ENCODE data around the gene MYO5C.
"Not testable (repeated sequence)": the region's sequence is repeated elsewhere in the genome, so short reads cannot be mapped to it uniquely, and the experiment has no call there.

Gene MYO5C

DNA sequence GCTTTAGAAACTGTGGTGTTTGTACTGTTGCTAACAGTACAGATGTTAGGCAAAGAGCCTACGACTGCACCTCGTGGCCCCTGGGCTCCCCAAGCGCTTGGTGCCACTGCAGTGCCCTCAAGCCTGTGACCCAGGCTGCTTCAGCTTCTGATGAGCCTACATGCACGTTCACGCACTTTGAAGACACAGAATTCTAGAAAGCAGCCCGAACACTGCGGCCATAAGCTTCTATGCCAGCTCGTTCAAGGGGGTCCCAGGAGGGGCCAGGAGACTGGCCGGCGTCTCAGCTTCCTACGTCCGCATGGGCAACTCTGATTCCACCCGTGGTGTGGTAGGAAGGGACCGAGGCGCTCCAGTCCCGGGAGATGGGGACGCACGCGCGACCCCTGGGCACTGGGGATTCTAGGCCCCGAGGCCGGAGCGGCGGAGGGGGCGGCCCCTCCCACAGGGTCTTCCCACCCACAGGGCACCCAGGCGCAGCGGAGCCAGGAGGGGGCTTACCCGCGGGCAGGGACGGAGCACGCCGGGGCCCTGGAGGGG lies 653 bp downstream of the MYO5C start:
- no peak for TF ChIP-seq JUND (IDR thresholded peaks at IDR 0.05; ENCODE audit: low read depth)
- in situ Hi-C loops (cut with HindIII; ENCODE audit: low pct_unique_long_range_greater_than_20kb, low sequenced_read_pairs): no loop called here
- DNase-seq (ENCODE audit: low read depth in 1 of 2, low spot score in 1 of 2): peak in 1 of 2 experiments; percentile 38

DNA sequence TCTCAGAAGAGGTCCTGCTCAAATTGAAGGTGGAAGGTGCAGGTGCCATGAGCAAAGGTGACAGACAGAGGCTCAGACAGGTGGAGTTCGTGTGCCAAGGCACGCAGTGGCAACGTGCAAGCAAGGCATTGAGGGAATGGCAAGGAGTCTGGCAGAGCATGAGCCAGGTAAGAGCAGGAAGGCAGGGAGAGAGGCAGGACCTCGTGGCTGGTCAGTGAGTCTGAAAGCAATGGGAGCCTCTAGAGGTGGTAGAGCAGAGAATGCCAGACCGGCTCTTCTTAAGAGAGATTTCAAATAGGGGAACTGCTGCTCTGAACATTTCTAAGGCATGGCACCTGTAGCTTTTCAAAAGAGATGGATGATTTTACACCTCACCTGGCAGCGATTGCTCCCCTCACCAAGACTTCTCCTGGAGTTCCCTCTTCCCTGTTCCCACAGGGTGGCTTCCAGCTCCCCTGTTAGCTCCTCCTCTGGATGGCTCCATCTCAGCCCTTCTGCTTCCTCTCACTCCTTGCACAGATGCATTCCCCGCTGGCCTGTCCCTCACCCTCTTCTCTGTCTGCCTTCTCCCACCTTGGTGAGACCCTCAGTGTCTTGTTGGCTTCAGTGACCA lies 2.7 kb downstream of the MYO5C start:
- peak; percentile 51 to 70 for DNase-seq (ENCODE audit: low read depth in 1 of 2, low spot score in 1 of 2)
- in situ Hi-C loops (cut with HindIII; ENCODE audit: low pct_unique_long_range_greater_than_20kb, low sequenced_read_pairs): no loop called here

DNA sequence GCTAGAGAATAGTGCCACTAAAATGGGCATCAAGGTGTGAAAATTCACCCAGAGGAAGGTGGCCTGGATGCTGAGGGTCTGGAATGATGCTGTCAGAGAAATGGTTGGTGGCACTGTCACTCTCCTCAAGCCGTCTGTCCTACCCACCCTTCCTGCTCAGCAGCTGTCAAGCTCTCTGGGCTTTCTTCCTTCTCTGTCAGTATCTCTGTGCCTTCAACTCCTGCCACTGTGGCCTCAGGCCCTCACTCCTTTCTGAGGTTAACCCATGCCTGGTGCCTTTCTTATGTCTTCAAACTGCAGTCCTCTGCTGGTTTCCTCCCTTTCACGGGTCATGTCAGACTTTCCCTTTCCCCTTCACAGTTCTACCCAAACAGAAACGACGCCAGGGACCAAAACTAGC lies 4.4 kb downstream of the MYO5C start:
- in situ Hi-C loops (cut with HindIII; ENCODE audit: low pct_unique_long_range_greater_than_20kb, low sequenced_read_pairs): no loop called here
- DNase-seq (ENCODE audit: low read depth in 1 of 2, low spot score in 1 of 2): peak in 1 of 2 experiments; percentile 35
- no peak for TF ChIP-seq JUND (IDR thresholded peaks at IDR 0.05; ENCODE audit: low read depth)

More for the DNA sequence above, 2.7 kb downstream of the MYO5C start:
- TF ChIP-seq JUND (IDR thresholded peaks at IDR 0.05; ENCODE audit: low read depth): no peak

DNA sequence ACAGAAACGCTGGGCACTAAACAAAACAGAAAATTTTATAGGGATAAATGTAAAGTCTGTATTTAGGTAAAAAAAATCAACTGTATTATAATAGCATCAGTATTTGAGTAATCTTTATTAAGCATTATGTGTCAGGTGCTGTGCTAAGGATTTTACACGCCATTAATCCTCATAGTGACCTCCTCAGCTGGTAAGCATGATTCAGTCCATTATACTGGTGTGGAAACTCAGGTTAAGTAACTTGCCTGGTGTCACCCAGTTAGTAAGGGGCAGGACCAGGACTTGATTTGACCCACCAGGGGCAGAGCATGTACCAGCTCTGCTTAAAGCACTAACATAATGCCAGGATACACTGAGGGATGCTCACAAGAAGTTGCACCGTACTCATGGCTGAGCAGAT lies 4.8 kb downstream of the MYO5C start:
- no peak for DNase-seq (ENCODE audit: low read depth in 1 of 2, low spot score in 1 of 2)
- in situ Hi-C loops (cut with HindIII; ENCODE audit: low pct_unique_long_range_greater_than_20kb, low sequenced_read_pairs): no loop called here
- TF ChIP-seq JUND (IDR thresholded peaks at IDR 0.05; ENCODE audit: low read depth): no peak

DNA sequence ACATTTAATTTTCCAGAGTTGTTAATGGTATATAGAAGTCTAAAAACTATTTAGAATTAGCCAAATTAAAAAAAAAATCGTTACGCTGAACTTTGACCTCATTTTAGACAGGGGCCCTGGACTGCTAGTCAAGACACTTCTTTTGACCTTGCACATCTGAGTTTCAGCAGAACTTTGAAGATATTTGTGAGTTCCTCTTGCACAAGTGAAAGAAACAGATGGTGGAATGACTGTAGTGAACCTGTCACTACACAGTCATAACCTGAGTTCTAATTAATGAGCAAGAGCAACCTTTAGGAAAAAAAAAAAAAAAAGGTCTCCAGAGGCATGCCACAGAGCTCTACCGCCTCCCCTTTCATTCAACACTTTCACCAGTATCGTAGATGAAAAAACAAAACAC lies 5.3 kb downstream of the MYO5C start:
- TF ChIP-seq JUND (IDR thresholded peaks at IDR 0.05; ENCODE audit: low read depth): no peak

DNA sequence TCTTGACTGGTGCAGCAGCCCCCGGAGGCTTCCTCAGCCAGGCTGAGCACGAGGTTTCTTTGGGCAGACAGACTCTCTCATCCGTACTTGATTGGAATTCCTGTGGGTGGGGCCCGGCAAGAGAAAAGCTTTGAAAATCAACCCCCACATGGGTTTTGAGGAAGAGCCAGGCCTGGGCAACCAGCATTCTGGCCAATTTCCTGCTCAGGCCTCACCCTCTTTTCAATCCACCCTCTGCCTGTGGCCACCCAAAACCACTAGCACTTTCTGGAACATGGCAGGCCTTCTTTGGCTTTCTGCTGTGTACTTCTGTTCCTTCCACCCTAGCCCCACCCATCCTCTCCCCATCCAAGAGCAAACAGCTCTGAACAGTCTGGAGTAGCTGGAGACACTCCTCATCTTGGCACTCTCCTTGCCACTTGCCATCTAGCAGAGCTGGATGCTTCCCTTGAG lies 5.9 kb downstream of the MYO5C start:
- in situ Hi-C loops (cut with HindIII; ENCODE audit: low pct_unique_long_range_greater_than_20kb, low sequenced_read_pairs): no loop called here
- DNase-seq (ENCODE audit: low read depth in 1 of 2, low spot score in 1 of 2): peak in 1 of 2 experiments; percentile 88
- TF ChIP-seq JUND (IDR thresholded peaks at IDR 0.05; ENCODE audit: low read depth): no peak

More for the DNA sequence above, 5.3 kb downstream of the MYO5C start:
- DNase-seq (ENCODE audit: low read depth in 1 of 2, low spot score in 1 of 2): no peak
- in situ Hi-C loops (cut with HindIII; ENCODE audit: low pct_unique_long_range_greater_than_20kb, low sequenced_read_pairs): no loop called here

DNA sequence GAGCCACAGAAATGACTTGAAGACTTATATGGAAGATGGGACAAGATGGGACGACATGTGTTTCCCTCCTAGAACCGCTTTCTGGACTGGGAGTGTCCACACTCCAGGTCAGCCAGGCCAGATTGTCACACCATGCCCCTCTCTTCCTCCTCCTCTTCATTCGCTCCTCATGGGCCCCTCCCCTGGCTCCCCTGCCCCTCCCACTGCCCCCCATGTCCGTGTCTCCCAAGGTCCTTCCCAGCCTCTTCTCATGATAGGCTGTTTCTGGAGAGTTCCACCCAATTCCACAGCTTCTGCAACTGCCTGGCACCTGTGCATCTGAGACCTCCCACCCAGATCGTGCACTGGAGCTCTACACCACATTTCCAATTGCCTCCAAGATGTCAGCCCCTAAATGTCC lies 6.6 kb downstream of the MYO5C start:
- no peak for TF ChIP-seq JUND (IDR thresholded peaks at IDR 0.05; ENCODE audit: low read depth)
- in situ Hi-C loops (cut with HindIII; ENCODE audit: low pct_unique_long_range_greater_than_20kb, low sequenced_read_pairs): no loop called here

DNA sequence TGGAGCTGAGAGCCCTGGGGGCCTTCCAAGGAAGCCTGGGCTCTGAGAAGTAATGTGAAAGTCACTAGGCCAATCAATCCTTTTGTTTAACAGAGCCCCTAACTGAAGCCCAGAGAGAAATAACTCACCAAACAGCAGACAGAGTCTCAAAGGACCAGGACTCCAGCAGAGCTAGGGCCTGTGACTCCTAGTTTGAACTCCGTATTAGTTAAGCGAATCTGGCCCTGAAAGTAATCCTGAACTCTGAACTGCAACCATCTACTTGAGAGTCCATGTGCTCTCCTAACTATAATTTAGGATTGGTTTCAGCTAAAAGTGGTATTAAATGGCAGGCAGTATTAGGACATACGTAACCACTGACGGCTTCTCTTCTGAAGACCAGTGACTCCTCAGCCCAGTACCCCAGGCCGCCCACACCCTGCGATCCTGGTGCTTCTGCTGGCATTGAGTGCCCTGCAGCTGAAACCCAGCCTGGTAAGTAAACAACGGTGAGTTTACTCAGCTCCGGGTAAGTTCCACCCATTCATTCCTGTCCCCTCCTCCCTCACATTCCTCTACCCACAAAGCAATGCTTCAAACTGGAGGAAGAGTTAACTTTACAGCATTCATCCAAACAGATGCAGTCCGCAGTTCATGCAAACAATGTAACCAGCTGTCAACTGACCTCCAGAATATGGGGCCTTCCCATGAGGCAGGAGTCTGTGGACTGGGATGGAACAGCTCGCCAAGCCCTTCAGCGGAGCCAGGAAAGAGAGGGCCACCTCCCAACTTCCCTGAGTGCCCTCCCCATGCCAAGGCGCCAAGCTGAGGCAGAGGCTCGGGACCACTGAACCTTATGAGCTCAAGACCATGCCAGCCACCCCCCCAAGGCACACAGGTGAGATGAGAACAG lies 7.3 kb downstream of the MYO5C start:
- TF ChIP-seq JUND (IDR thresholded peaks at IDR 0.05; ENCODE audit: low read depth): no peak
- in situ Hi-C loops (cut with HindIII; ENCODE audit: low pct_unique_long_range_greater_than_20kb, low sequenced_read_pairs): no loop called here

More for the DNA sequence above, 6.6 kb downstream of the MYO5C start:
- DNase-seq (ENCODE audit: low read depth in 1 of 2, low spot score in 1 of 2): no peak

DNA sequence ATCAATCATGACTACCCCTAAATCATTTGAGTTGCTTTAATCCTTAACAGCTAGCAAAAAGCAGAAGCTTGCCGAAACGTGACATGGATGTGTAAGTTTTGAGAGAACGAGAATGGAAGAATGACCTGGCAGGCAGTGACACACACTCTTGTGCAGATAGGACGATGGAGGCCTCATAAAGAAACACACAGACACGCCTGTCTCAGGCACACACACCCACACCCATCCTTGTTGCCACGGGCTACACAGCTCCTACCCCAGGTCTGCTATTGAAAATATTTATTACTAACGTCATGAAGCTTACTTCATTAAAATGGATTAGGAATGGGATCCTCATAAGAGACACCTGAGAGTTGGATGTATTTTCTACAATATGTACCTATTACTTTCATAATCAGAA lies 8.5 kb downstream of the MYO5C start:
- no peak for DNase-seq (ENCODE audit: low read depth in 1 of 2, low spot score in 1 of 2)
- TF ChIP-seq JUND (IDR thresholded peaks at IDR 0.05; ENCODE audit: low read depth): no peak
- in situ Hi-C loops (cut with HindIII; ENCODE audit: low pct_unique_long_range_greater_than_20kb, low sequenced_read_pairs): no loop called here

More for the DNA sequence above, 7.3 kb downstream of the MYO5C start:
- DNase-seq (ENCODE audit: low read depth in 1 of 2, low spot score in 1 of 2): peak; percentile 87 to 96

DNA sequence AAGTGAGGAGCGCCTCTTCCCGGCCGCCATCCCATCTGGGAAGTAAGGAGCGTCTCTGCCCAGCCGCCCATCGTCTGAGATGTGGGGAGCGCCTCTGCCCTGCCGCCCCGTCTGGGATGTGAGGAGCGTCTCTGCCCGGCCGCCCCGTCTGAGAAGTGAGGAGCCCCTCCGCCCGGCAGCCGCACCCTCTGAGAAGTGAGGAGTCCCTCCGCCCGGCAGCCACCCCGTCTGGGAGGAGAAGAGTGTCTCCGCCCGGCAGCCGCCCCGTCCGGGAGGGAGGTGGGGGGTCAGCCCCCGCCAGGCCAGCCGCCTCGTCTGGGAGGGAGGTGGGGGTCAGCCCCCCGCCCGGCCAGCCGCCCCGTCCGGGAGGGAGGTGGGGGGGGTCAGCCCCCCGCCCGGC lies 9.7 kb downstream of the MYO5C start:
- in situ Hi-C loops (cut with HindIII; ENCODE audit: low pct_unique_long_range_greater_than_20kb, low sequenced_read_pairs); DNase-seq (ENCODE audit: low read depth in 1 of 2, low spot score in 1 of 2): not testable (repeated sequence)

DNA sequence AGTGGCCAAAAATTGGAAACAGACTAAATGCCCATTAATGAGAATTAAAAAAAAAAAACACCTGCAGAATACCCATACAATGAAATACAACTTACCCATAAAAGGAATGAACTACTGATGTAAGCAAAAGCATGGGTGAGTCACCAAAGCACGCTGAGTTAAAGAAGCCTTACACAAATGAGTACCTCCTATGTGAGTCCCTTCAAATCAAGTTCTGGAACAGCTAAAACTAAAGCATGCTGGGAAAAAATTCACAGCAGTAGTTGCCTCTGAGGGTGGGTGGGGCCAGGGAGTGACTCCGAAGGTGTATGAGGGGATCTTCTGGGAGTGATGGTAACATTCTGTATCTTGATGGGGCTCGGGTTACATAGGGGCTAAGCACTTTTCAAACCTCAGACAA lies 11.4 kb downstream of the MYO5C start:
- TF ChIP-seq JUND (IDR thresholded peaks at IDR 0.05; ENCODE audit: low read depth): no peak
- in situ Hi-C loops (cut with HindIII; ENCODE audit: low pct_unique_long_range_greater_than_20kb, low sequenced_read_pairs): no loop called here
- DNase-seq (ENCODE audit: low read depth in 1 of 2, low spot score in 1 of 2): no peak

DNA sequence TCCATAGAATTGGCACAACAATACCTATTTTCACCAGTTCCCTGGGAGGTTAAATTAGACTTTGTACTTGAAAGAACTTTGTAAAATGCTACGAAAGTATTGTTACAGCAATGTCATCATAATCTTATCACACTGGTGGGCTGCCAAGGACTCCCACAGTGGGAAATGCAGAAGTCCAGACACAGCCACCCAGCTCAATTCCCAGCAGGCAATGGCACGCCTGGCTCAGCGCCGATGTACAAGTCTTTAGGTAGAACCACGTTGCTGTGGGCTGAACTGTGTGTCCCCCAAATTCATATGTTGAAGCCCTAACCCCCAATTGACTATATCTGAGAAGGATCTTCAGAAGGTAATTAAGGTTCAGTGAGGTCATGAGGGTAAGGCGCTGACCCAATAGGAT lies 12.3 kb downstream of the MYO5C start:
- TF ChIP-seq JUND (IDR thresholded peaks at IDR 0.05; ENCODE audit: low read depth): no peak
- DNase-seq (ENCODE audit: low read depth in 1 of 2, low spot score in 1 of 2): no peak
- in situ Hi-C loops (cut with HindIII; ENCODE audit: low pct_unique_long_range_greater_than_20kb, low sequenced_read_pairs): no loop called here

DNA sequence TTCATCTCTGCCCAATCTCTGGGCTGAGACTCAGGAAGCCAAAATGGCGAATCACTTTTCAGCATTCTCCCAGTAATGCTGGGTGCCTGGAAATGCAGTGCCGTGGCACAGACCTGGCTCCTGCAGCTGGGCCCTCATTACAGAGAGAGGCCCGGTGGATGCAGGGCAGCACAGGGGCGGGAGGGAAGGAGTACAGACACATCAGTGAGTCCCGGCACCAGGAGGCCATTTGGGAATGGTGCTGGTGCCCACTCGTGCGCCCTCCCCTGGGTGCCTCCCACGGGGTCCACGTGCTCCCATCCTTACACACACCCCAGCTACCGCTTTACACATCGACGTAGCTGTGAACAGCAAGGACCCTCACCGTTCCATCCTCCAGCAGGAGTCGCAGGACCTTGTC lies 13.2 kb downstream of the MYO5C start:
- no peak for TF ChIP-seq JUND (IDR thresholded peaks at IDR 0.05; ENCODE audit: low read depth)
- in situ Hi-C loops (cut with HindIII; ENCODE audit: low pct_unique_long_range_greater_than_20kb, low sequenced_read_pairs): no loop called here
- DNase-seq (ENCODE audit: low read depth in 1 of 2, low spot score in 1 of 2): no peak
